Suppressor macrophage (primary cell): Measurements from ENCODE around the gene KAT7.

Experiments used
- DNase-seq, 4 experiments: peaks; one replicate each; pipeline ENCODE4 v3.0.0-alpha.2; 2020 to 2022

The KAT7 gene

GRCh38 chr17:49872754-49873377 is 84.4 kb downstream of the KAT7 start:
- no peak for DNase-seq

GRCh38 chr17:49873466-49873865 is 85.0 kb downstream of the KAT7 start:
- no peak for DNase-seq

GRCh38 chr17:49873926-49874325 is 85.4 kb downstream of the KAT7 start:
- DNase-seq = no peak

- no peak for DNase-seq
Measured at GRCh38 chr17:49874911-49875310, 86.4 kb downstream of the KAT7 start.

- no peak for DNase-seq
Measured at GRCh38 chr17:49875685-49876084, 87.2 kb downstream of the KAT7 start.

- DNase-seq = no peak
Measured at GRCh38 chr17:49878931-49879904, 90.7 kb downstream of the KAT7 start.

GRCh38 chr17:49880291-49881053 is 92.0 kb downstream of the KAT7 start:
- DNase-seq = peak; percentile 68 to 87 (median 78)

- no peak for DNase-seq
Measured at GRCh38 chr17:49881054-49881402, 92.5 kb downstream of the KAT7 start.

GRCh38 chr17:49882434-49882833 is 94.0 kb downstream of the KAT7 start:
- DNase-seq = no peak
